Coronary artery (tissue), 2 donors: Measurements from ENCODE around the gene RHCG.

Experiments used
- DNase-seq: peaks from one replicate; pipeline ENCODE4 v3.0.0-alpha.2; 2017; ENCODE audit warnings: low spot score
- H3K27ac ChIP-seq, 2 donors: fragments of 200-600 bp; sonication (generic); one replicate each; pipeline ENCODE4 v1.5.1; 2016 to 2019
- H3K4me3 ChIP-seq: fragments of 200-600 bp; sonication (generic); 2 replicates; pipeline ENCODE4 v1.5.1; 2016; ENCODE audit warnings: mild to moderate bottlenecking, moderate library complexity
- CTCF ChIP-seq: fragments of 200-600 bp; sonication (generic); IDR thresholded peaks from one replicate; pipeline ENCODE4 v1.5.1; 2019; ENCODE audit warnings: antibody characterized with exemption

Gene RHCG

GRCh38 chr15:89490081-89490813 lies 6.1 kb downstream of the RHCG start:
- no peak overlapping the region for H3K4me3 ChIP-seq
- DNase-seq = no peak
- H3K27ac ChIP-seq = no peak overlapping the region
- no peak for TF ChIP-seq CTCF

GRCh38 chr15:89489376-89489775 lies 7.0 kb downstream of the RHCG start:
- DNase-seq = no peak
- Histone ChIP-seq H3K27ac (no peak overlapping the region), H3K4me3 (no peak overlapping the region)
- TF ChIP-seq CTCF = no peak

- no peak overlapping the region for H3K4me3 ChIP-seq
- DNase-seq = no peak
- no peak overlapping the region for H3K27ac ChIP-seq
- no peak for TF ChIP-seq CTCF
These were observed 8.6 kb downstream of the RHCG start for GRCh38 chr15:89487791-89488190.

GRCh38 chr15:89486726-89487050 lies 9.7 kb downstream of the RHCG start:
- no peak for DNase-seq
- H3K4me3 ChIP-seq = no peak overlapping the region
- TF ChIP-seq CTCF = no peak
- H3K27ac ChIP-seq = no peak overlapping the region

- no peak for TF ChIP-seq CTCF
- DNase-seq = no peak
- H3K4me3 ChIP-seq = no peak overlapping the region
- H3K27ac ChIP-seq = no peak overlapping the region
These were observed 13.3 kb downstream of the RHCG start for GRCh38 chr15:89483079-89483478.

- no peak for DNase-seq
- no peak overlapping the region for H3K27ac ChIP-seq
- H3K4me3 ChIP-seq = no peak overlapping the region
- TF ChIP-seq CTCF = no peak
These were observed 14.2 kb downstream of the RHCG start for GRCh38 chr15:89482139-89482538.

GRCh38 chr15:89480505-89480904 lies 15.9 kb downstream of the RHCG start:
- no peak for DNase-seq
- no peak for TF ChIP-seq CTCF
- H3K4me3 ChIP-seq = no peak overlapping the region
- H3K27ac ChIP-seq = no peak overlapping the region
